HG03565 (cell line): ENCODE measurements around the gene MLF1.
"Not testable (repeated sequence)": the region's sequence is repeated elsewhere in the genome, so short reads cannot be mapped to it uniquely, and the experiment has no call there.

ENCODE experiments used
- ATAC-seq: cut with Tn5 transposase; IDR thresholded peaks from one replicate; pipeline ENCODE4 v1.9.1; 2021; ENCODE audit warnings: mild to moderate bottlenecking, moderate library complexity; ENCODE audit not compliant: unreplicated experiment

Gene MLF1, protein sequence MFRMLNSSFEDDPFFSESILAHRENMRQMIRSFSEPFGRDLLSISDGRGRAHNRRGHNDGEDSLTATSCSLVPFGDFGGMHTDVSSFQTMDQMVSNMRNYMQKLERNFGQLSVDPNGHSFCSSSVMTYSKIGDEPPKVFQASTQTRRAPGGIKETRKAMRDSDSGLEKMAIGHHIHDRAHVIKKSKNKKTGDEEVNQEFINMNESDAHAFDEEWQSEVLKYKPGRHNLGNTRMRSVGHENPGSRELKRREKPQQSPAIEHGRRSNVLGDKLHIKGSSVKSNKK

DNA sequence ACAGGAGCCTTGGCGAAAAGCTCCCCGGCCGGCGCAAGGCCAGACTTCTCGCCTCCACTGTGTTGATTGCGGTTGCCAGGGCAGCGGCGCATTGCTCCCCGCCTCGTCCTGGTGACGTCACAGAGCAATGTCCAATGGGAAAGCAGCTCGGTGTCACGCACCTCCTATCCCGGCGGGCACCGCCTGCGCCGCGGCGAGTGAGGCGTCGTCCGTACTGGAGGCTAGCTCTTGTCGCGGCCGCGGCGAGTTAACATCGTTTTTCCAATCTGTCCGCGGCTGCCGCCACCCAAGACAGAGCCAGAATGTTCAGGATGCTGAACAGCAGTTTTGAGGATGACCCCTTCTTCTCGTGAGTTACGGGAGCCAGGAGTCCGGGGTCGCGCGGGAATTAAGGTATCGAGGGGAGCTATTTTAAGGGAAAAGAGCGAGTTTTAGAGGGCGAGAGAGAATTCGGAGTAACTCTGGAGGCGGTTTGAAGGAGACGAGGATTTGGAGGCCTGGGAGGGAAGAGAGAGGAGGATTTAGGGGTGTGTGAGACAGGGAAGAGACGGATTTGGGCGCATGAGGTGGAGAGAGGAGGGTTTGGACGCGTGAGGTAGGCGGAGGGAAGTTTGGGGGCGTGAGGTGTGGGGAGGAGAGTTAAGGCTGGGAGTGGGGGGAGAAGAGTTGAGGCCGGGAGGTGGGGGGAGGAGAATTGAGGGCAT lies at the start of gene MLF1:
Gene MLF1 (plus strand): TSS at position 196 of the 704 bp plus-strand sequence. CDS start 107 bp downstream, at position 303.
- peak; percentile 100 for ATAC-seq

DNA sequence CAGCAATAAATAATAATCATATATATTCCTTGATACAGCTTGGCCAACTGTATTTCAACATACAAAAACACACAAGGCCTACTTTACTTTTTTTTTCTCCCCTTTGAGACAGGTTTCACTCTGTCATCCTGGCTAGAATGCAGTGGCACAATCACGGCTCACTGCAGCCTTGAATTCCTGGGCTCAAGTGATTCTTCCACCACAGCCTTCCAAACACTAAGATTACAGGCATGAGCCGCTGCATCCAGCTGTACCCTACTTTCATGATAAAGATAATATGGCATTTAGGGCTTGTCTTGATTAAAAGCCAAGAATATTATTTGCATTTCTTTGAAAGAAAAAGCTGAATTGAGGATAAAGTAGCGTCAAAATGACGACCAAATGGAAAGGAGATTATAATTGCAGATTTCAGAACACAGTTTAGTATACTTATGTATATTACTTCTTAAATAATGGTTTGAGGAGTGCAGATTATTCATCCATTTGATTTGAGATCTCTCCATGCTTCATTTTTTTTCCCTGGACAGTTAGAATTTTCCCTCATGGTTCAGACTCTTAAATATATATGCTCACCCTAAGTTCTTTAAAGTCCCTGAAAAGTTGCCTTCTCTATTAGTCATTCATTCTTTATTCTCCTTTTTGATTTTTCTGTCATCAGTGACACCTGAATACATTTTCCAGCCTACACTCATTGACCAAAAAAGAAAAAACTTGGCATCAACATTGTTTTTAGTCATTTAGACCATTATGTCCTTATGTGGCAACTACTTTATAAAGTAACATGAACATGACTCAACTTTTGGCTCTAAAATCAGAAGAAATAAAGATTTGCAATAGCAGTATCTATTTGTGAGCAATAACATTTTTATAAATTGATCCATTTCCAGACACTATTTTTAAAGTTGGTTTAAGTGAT lies 48.5 kb upstream of the MLF1 start:
- ATAC-seq = no peak

DNA sequence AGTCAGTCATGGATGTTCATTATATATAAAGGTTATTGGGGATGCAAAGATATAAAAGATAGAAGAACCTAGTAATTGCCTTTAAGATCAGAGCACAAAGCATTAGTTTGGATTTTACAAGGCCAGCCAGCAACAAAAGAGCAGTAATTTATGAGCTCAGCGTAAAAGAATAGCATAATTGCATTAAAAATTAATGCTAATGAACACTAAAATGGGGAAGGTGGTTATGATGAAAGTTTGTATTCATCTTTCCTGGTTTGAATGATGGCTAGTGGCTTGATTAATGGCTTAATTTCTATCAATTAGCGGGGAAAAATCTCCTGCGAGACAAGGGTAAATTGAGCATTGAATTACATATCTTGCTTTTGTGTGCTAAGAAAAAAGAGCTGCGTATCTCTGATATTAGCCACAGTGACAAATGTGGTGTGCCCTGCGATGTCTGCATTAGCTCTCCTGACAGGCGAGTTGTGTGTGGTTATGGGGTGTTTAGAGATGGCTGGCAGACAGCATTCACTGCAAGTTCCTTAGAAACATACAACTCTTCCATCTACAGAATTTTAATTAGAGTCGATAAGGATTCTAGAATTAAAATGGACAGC lies 42.8 kb upstream of the MLF1 start:
- no peak for ATAC-seq

DNA sequence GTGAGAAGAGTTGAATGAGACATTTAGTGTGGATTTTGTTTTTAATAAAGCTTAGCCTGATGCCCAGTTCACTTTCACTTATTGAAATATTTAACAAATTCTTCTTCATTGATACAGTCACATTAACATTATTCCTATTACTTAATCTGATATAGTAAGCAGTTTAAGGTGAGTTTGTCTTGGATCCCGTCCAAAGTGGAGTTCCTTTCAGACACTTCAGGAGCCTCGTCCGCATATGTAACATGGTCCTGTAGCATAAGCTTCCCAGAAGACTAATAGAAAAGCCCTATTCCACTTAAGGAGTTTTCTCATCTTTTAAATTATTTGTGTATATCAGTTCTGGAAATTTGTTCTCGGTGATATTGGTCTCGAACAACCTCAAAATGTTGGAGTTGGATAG lies 39.7 kb upstream of the MLF1 start:
- ATAC-seq = no peak

DNA sequence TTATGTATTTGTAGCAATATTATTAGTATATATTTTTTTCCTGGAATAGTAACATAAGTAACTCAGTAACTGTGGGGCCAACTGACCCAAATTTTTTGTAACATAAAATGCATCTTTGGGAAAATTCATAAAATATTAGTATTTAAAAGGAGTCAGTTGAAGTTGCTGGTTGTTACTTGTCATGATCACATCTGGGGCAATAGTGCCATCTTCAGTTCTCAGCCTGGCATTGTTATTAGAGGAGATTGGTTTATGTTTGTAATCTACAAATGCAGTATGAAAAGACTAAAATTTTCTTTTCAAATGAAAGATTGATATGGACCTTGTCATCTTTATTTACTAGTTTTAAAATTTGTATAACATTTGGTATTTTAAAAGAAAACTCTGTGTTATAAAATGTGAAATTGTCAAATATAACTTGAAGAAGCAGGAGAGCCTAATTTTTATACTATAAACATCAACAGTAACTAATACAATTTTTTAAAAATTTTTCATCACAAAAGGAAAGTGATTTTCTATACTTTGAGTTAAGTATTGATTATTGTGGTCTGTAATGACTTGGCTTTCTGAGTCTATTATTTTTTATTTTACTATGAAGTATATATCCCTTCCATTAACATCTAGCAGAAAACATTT lies 38.8 kb upstream of the MLF1 start:
- peak; percentile 49 for ATAC-seq

DNA sequence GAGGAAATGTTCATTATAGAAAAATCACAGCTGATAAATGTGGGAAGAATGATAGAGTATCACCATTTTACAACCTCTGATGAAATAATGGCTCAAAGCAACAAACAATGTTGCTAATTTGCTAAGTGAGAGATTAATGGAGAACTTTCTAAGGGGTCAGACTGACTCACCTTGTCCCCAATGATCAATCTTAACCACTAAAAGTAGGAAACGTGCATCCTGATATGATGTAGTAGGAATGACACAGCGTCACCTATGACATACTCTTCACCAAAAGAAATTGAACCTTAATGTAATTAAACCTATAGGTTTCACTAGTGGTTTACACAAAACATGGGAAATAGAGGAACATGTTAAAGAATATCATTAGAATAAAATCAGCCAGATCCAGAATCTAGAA lies 35.1 kb upstream of the MLF1 start:
- no peak for ATAC-seq

DNA sequence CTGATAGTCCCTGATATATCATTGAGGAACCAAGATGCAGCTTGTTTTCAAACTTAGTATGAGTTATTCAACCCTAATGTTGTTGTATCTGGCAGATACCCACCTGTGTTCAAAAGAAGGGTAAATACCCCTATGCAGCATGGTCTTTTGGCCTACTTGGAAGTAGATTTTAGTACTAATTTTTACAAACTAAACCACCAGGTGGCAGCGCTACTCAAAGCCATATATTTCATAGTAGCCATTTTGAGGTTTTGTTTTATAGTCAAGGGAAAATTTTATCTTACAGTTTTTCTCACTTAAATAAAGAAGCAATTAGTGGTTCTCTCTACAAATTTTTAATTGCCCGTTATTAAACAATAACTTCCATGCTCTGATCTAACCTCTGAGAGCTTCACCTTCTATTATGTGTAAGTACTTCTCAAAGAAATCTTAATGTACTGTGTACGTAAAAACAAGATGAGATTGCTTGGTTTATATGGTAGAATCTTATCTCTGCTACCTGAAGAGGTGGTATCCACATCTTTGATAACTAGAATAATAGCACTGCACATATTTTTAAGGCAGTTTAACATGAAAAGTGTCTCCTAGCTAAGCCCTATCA lies 31.5 kb upstream of the MLF1 start:
- ATAC-seq = peak; percentile 40

DNA sequence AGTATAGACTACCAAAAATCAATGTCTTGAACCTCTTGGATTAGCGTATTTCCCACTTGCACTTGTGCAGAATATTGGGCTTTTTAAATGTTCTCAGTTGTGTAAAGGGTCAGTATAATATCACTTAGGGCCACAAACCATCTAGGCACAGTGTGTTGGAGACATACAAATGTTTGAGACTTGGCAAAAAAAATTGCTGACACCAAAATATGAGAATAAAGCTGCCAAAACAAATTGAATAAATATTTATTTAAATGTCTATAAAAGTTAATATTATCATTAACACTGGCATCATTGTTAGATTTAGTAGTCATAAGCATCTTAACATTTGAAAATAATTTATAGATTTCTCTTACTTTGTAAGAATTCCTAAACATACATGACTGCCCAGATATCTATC lies 30.9 kb upstream of the MLF1 start:
- no peak for ATAC-seq

DNA sequence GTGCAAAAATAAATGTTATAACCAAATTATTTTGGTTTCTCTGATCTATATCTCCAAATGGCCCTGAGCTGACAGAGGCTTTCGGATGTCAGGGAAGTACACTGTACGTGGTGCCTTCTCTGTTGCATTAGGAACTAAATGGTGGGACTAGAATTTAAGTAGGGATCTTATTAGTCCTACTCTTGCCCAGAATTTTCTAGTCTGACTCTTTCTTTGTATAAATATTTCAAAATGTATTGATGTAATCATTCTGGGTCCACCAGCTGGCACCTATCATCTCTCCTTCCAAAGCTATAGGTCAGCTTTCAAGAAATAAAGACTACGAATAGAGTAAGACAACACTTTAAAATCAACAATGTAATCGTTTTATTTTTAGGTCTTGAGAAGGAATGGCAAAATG lies 22.3 kb upstream of the MLF1 start:
- ATAC-seq = no peak

DNA sequence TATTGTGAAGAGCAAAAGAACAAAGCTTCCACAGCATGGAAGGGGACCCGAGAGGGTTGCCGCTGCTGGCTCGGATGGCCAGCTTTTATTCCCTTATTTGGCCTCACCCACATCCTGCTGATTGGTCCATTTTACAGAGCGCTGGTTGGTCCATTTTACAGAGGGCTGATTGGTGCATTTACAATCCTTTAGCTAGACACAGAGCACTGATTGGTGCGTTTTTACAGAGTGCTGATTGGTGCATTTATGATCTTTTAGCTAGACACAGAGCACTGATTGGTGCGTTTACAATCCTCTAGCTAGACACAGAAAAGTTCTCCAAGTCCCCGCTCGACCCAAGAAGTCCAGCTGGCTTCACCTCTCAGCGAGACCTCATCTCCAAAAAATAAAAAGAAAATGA lies 21.1 kb upstream of the MLF1 start:
- ATAC-seq = not testable (repeated sequence)

DNA sequence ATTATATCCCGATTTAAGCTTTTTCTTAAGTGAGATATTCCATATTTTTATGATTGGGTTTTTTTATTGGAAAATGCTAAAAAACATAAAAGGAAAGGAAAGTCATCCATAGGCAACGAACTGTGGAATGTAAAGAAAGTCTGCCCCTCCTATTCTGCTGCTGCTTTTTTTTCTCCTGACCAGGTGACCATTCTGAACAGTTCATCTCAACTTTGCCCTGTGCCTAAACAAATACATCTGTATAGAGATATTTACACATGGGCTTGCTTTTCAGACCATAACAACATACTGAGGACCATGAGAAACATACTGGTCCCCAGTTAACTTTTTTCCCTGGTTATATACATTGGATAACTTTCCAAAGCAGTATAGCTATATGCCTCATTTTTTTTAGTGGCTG lies 18.9 kb upstream of the MLF1 start:
- ATAC-seq = no peak

DNA sequence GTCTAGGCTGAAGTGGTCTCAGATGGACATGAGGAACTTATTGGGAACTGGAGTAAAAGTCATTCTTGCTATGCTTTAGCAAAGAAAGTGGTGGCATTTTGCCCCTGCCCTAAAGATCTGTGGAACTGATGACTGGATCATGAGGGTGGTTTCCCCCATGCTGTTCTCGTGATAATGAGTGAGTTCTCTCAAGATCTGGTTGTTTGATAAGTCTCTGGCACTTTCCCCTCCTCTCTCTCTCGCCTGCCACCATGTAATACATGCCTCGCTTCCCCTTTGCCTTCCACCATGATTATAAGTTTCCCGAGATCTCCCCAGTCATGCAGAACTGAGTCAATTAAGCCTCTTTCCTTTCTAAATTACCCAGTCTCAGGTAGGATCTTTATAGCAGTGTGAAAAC lies 11.5 kb upstream of the MLF1 start:
- ATAC-seq = no peak

DNA sequence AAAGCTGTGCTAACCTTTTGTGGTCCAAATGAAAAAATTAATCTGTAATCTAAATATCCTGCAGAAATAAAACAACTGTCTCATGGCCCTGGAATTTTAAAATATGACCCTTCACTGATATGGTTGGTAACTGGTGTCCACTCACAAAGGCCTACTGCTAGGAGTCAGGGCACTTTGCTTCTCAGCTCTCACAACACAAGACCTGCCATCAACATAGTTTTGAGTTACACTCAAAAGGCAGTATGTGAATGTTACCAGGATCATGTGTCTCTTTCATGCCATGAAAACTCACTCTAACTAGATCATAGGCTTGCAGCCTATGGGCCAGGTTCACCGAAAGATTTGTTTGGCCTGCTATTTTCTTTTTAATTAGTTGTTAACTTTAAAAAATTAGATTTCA lies 10.0 kb upstream of the MLF1 start:
- no peak for ATAC-seq

DNA sequence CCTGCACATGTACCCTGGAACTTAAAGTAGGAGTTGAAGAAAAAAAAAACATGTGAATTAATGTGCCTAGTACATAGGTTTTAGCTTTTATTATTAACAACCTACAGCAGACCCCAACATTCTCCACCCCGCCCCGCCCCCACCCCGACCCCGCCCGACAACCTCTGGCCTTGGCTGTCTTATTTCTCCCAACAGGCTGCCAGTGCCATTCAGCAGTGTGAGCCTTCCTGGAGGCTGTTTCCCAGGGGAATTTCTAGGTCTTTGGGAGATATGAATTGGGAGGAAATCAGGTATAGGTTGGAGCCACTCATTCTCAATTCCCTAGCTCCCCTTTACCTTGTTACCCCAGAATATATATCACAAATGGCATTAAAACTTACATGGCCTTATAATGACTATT lies 8.3 kb upstream of the MLF1 start:
- no peak for ATAC-seq

DNA sequence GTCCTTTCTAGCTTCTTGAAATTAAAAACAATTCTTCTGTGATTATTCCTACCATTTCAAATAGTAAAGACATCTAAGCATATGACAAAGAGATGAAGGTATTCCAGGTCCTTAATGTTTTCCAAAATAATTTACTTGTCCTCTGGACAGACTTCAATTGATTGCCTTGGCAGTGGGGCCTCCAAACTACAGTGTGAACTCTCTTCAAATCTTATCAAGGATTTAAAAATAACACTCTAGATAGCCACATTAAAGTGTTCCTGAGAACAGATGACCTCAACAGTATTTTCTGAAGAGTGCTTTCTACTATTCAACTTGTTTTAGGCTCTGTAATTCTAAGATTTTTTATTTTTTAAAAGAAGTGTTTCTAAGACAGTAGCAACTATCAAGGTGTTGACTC lies 7.9 kb upstream of the MLF1 start:
- ATAC-seq = no peak

DNA sequence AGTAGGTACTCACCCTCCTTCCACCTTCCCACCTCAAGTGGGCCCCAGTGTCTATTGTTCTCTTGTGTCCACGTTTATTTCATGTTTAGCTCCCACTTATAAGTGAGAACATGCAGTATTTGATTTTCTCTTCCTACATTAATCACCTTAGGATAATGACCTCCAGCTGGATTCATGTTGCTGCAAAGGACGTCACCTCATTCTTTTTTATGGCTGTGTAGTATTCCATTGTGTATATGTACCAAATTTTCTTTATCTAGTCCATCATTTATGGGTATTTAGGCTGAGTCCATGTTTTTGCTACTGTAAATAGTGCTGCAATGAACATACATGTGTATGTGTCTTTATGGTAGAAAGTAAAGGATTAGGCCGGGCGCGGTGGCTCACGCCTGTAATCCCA lies 5.9 kb upstream of the MLF1 start:
- ATAC-seq = no peak

DNA sequence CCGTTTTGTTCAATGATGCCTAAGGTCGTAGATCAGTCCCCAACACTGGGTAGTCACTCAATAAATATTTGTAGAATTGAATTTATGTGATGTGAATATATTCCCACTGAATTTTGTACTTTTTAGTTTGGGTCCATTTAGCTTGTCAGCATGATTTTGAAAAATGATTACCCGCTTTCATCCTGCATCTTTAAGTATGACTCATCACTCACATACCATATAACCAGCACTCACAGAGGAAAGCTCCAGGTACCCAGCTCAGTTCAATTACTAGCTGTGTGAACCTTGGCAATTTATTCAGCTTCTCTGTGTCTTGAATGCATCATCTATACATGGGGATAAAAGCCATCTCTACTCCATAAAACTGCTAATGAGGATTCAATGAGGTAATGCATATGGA lies 2.2 kb upstream of the MLF1 start:
- no peak for ATAC-seq

DNA sequence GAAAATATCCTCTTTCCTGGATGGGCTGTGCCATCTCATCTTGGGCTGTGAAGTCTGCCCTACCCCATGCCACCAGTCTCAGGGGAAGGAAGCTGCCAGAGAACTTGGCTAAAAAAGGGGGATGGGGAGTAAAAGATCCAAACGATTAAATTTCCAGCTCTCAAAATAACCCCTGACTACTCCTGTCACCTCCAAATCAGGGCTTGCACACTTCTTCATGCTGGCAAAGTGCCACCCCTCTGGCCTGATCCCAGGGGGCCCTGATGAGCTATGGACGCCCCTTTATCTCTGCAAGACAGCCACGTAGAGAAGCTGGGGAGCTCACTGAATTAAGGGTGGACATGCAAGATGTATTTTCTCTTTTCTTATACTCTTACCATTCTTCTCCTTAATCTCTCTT lies 1.2 kb upstream of the MLF1 start:
- ATAC-seq = no peak

DNA sequence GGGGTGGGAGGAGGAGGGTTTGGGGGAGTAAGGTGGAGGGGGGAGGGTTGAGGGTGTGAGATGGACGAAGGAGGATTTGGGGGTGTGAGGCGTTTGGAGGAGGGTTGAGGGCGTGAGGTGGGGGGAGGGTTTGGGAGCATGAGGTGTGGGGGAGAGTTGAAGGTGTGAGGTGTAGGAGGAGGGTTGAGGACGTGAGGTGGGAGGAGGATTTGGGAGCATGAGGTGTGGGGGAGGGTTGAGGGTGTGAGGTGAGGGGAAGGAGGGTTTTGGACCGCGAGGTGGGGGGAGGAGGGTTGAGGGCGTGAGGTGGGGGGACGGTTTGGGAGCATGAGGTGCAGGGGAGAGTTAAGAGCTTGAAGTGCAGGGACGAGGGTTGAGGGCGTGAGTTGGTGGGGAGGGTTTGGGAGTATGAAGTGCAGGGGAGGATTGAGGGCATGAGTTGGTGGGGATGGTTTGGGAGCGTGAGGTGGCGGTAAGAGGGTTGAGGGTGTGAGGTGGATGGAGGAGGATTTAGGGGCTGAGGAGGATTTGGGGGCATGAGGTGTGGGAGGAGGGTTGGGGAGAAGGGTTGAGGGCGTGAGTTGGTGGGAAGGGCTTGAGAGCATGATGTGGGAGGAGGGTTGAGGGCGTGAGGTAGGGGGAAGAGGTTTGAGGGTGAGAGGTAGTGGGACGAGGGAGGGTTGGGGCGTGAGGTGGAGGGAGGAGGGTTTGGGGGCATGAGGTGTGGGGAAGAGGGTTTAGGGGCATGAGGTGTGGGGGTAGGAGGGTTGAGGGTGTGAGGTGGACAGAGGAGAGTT lies 1.2 kb downstream of the MLF1 start:
- ATAC-seq = no peak

DNA sequence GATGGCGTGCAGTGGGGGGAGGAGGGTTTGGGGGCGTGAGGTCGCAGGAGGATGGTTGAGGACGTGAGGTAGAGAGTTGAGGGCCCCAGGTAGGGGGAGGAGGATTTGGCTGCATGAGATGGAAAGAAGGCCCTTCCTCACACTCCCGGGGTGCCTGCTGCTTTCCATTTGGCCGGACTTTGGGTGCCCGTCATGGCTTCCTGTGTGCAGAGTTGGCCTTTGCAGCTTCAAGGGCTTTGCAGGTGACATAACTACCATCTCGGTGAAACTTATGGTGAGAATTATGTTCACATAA lies 1.7 kb downstream of the MLF1 start:
- no peak for ATAC-seq
